ENCODE data around the gene AP1S1.

GRCh38 chr7:101171442-101171837 is 17.2 kb downstream of the AP1S1 start:
- TF ChIP-seq BHLHE40 (IDR thresholded peaks at IDR 0.05; ENCODE audit: borderline replicate concordance) (no peak), ZNF384 (IDR thresholded peaks at IDR 0.05) (no peak), SP1 (IDR thresholded peaks at IDR 0.05) (no peak), LEF1 (IDR thresholded peaks at IDR 0.05; ENCODE audit: borderline replicate concordance) (no peak), FOXA1 (IDR thresholded peaks at IDR 0.05) (no peak), HDGF (IDR thresholded peaks at IDR 0.05; ENCODE audit: borderline replicate concordance) (no peak), L3MBTL2 (conservative IDR thresholded peaks at IDR 0.05) (no peak), SUZ12 (IDR thresholded peaks at IDR 0.05) (no peak), FOXM1 (IDR thresholded peaks at IDR 0.05; ENCODE audit: borderline replicate concordance) (no peak), ELF4 (IDR thresholded peaks at IDR 0.05) (no peak), TARDBP (IDR thresholded peaks at IDR 0.05) (no peak)
